Mesenchymal stem cell (in vitro differentiated cells and primary cell): ENCODE measurements around the gene SPRR2F.

ENCODE experiments used
- DNase-seq: peaks from one replicate; pipeline ENCODE4 v3.0.0-alpha.2; 2013
- H2AFZ ChIP-seq: one replicate; pipeline ENCODE4 v1.6.1; 2013; ENCODE audit warnings: low read depth, mild to moderate bottlenecking, control low read depth, inconsistent platforms, low read length, moderate library complexity
- H2AK5ac ChIP-seq: 2 replicates; pipeline ENCODE4 v1.6.1; 2013; ENCODE audit warnings: low read length, moderate library complexity, mild to moderate bottlenecking, inconsistent platforms; ENCODE audit not compliant: severe bottlenecking
- H2BK120ac ChIP-seq: one replicate; pipeline ENCODE4 v1.6.1; 2013; ENCODE audit warnings: low read depth, mild to moderate bottlenecking, inconsistent platforms, low read length, moderate library complexity
- H2BK12ac ChIP-seq, 2 experiments: one replicate each; pipeline ENCODE4 v1.6.1; 2013; ENCODE audit warnings: inconsistent platforms in 2 of 2, low read length in 2 of 2, mild to moderate bottlenecking in 2 of 2, moderate library complexity in 2 of 2, control low read depth in 1 of 2
- H2BK15ac ChIP-seq: one replicate; pipeline ENCODE4 v1.6.1; 2013; ENCODE audit warnings: mild to moderate bottlenecking, low read depth, inconsistent platforms; ENCODE audit not compliant: poor library complexity, severe bottlenecking
- H2BK5ac ChIP-seq: 2 replicates; pipeline ENCODE4 v1.6.1; 2013; ENCODE audit warnings: low read depth, mild to moderate bottlenecking, low read length, control low read depth, inconsistent platforms; ENCODE audit not compliant: poor library complexity, severe bottlenecking
- H3K14ac ChIP-seq, 2 experiments: one replicate each; pipeline ENCODE4 v1.6.1; 2013; ENCODE audit warnings: inconsistent platforms in 2 of 2, low read length in 2 of 2, control low read depth in 1 of 2, mild to moderate bottlenecking in 1 of 2, moderate library complexity in 1 of 2
- H3K18ac ChIP-seq, 2 experiments: one replicate each; pipeline ENCODE4 v1.6.1; 2013; ENCODE audit warnings: inconsistent platforms in 2 of 2, low read length in 2 of 2, control low read depth in 1 of 2, low read depth in 1 of 2, mild to moderate bottlenecking in 1 of 2
- H3K23ac ChIP-seq, 2 experiments: one replicate each; pipeline ENCODE4 v1.6.1; 2013; ENCODE audit warnings: inconsistent platforms in 2 of 2, low read length in 2 of 2, mild to moderate bottlenecking in 2 of 2, moderate library complexity in 2 of 2, control low read depth in 1 of 2
- H3K27ac ChIP-seq: 2 replicates; pipeline ENCODE4 v1.5.1; 2013; ENCODE audit warnings: mild to moderate bottlenecking, moderate library complexity, low read length, control low read depth, inconsistent platforms; ENCODE audit not compliant: poor library complexity, severe bottlenecking
- H3K27me3 ChIP-seq, 2 experiments: 2 replicates each; pipeline versions ENCODE4 v1.6.1 to v1.7.0; 2013; ENCODE audit warnings: low read length in 2 of 2, mild to moderate bottlenecking in 2 of 2, moderate library complexity in 2 of 2, control low read depth in 1 of 2, inconsistent platforms in 1 of 2; ENCODE audit not compliant: control insufficient read depth in 1 of 2, insufficient read depth in 1 of 2
- H3K36me3 ChIP-seq, 2 experiments: 2 replicates each; pipeline versions ENCODE4 v1.6.1 to v1.7.0; 2013; ENCODE audit warnings: low read length in 2 of 2, control low read depth in 1 of 2, inconsistent platforms in 1 of 2, low read depth in 1 of 2, mild to moderate bottlenecking in 1 of 2; ENCODE audit not compliant: insufficient read depth in 2 of 2, control insufficient read depth in 1 of 2
- H3K4ac ChIP-seq, 2 experiments: one replicate each; pipeline ENCODE4 v1.6.1; 2013; ENCODE audit warnings: inconsistent platforms in 2 of 2, low read length in 2 of 2, mild to moderate bottlenecking in 2 of 2, moderate library complexity in 2 of 2, control low read depth in 1 of 2, low read depth in 1 of 2
- H3K4me1 ChIP-seq: 2 replicates; pipeline ENCODE4 v1.6.1; 2013; ENCODE audit warnings: low read depth, low read length, control low read depth; ENCODE audit not compliant: control insufficient read depth, insufficient read depth
- H3K4me2 ChIP-seq: 2 replicates; pipeline ENCODE4 v1.6.1; 2013; ENCODE audit warnings: low read length, mild to moderate bottlenecking, inconsistent platforms; ENCODE audit not compliant: poor library complexity, severe bottlenecking
- H3K4me3 ChIP-seq, 2 experiments: 2 replicates each; pipeline versions ENCODE4 v1.5.1 to v1.7.0; 2013; ENCODE audit warnings: low read length in 2 of 2, mild to moderate bottlenecking in 2 of 2, control low read depth in 1 of 2, low read depth in 1 of 2; ENCODE audit not compliant: insufficient read depth in 1 of 2
- H3K79me1 ChIP-seq: replicated peaks from 2 replicates; pipeline ENCODE4 v1.6.1; 2013; ENCODE audit warnings: mild to moderate bottlenecking, control low read depth, low read length, inconsistent platforms; ENCODE audit not compliant: poor library complexity, severe bottlenecking
- H3K9ac ChIP-seq: 2 replicates; pipeline ENCODE4 v1.7.0; 2013; ENCODE audit warnings: mild to moderate bottlenecking, low read length, moderate library complexity
- H3K9me3 ChIP-seq: 2 replicates; pipeline ENCODE4 v1.7.0; 2013; ENCODE audit warnings: mild to moderate bottlenecking, low read length; ENCODE audit not compliant: control insufficient read depth
- H4K8ac ChIP-seq: one replicate; pipeline ENCODE4 v1.6.1; 2013; ENCODE audit warnings: inconsistent platforms, mild to moderate bottlenecking, low read length, moderate library complexity
- H4K91ac ChIP-seq: one replicate; pipeline ENCODE4 v1.6.1; 2013; ENCODE audit warnings: mild to moderate bottlenecking, low read length, inconsistent platforms
- WGBS: methylation state at CpG from one replicate; pipeline ENCODE4 v1.1.7; 2013; ENCODE audit warnings: mixed read lengths; 5-methylcytosine and 5-hydroxymethylcytosine counted together

SPRR2F gene

GRCh38 chr1:153094426-153094825, 18.9 kb downstream of the SPRR2F start, which contains the start of gene SPRR2E:
Gene SPRR2E, minus strand, starts transcription at chr1:153094526. Its CDS starts 775 bp downstream, at chr1:153093751.
- Histone ChIP-seq H3K9ac (no peak within 1 kb of the TSS), H2BK5ac (no peak within 1 kb of the TSS), H2BK15ac (no peak within 1 kb of the TSS)

GRCh38 chr1:153087652-153088051, 25.7 kb downstream of the SPRR2F start:
- Histone ChIP-seq H3K4me1 (no peaks in the 10 kb centered on the region), H2AFZ (no peak overlapping the region), H2BK15ac (no peak overlapping the region), H3K79me1 (no peaks in the 10 kb centered on the region), H3K9ac (no peak overlapping the region), H3K4ac (no peak overlapping the region), H2BK5ac (no peak overlapping the region), H3K4me3 (no peak overlapping the region), H2AK5ac (no peak overlapping the region), H3K27ac (no peak overlapping the region), H3K14ac (no peak overlapping the region), H2BK12ac (no peak overlapping the region), H3K27me3 (no peaks in the 10 kb centered on the region), H3K18ac (no peak overlapping the region), H4K8ac (no peak overlapping the region), H3K4me2 (no peak overlapping the region), H3K36me3 (no peaks in the 10 kb centered on the region), H4K91ac (no peak overlapping the region), H3K23ac (no peak overlapping the region), H2BK120ac (no peak overlapping the region), H3K9me3 (no peaks in the 10 kb centered on the region)
- WGBS = 88% methylated on average over 1 of the region's 1 CpG
- no peak for DNase-seq

More at GRCh38 chr1:153094426-153094825, 18.9 kb downstream of the SPRR2F start, which contains the start of gene SPRR2E:
- no peak within 1 kb of the TSS for H2BK12ac ChIP-seq
- no peaks in the 10 kb centered on the region for H3K4me1 ChIP-seq
- H3K79me1 ChIP-seq = no peaks in the 10 kb centered on the region
- H3K4me2 ChIP-seq = no peak within 1 kb of the TSS
- H2AFZ ChIP-seq = no peak within 1 kb of the TSS
- no peak within 1 kb of the TSS for H2BK120ac ChIP-seq
- no peaks in the 10 kb centered on the region for H3K36me3 ChIP-seq
- H3K4me3 ChIP-seq = no peak within 1 kb of the TSS
- H3K14ac ChIP-seq = no peak within 1 kb of the TSS
- no peak within 1 kb of the TSS for H3K18ac ChIP-seq
- no peak within 1 kb of the TSS for H3K27ac ChIP-seq
- no peaks in the 10 kb centered on the region for H3K27me3 ChIP-seq
- H2AK5ac ChIP-seq = no peak within 1 kb of the TSS
- no peak within 1 kb of the TSS for H3K4ac ChIP-seq
- no peaks in the 10 kb centered on the region for H3K9me3 ChIP-seq
- H4K8ac ChIP-seq = no peak within 1 kb of the TSS
- no peak within 1 kb of the TSS for H4K91ac ChIP-seq
- DNase-seq = no peak
- no peak within 1 kb of the TSS for H3K23ac ChIP-seq

- Histone ChIP-seq H3K4ac (no peak overlapping the region), H2BK5ac (no peak overlapping the region), H3K27me3 (no peaks in the 10 kb centered on the region), H3K14ac (no peak overlapping the region), H2BK15ac (no peak overlapping the region), H3K23ac (no peak overlapping the region), H4K8ac (no peak overlapping the region), H2BK12ac (no peak overlapping the region), H3K79me1 (no peaks in the 10 kb centered on the region), H3K18ac (no peak overlapping the region), H3K9me3 (peaks cover 5% of the 10 kb centered on the region), H2AK5ac (no peak overlapping the region), H3K4me3 (no peak overlapping the region), H3K4me1 (no peaks in the 10 kb centered on the region), H2AFZ (no peak overlapping the region), H3K9ac (no peak overlapping the region), H3K27ac (no peak overlapping the region), H2BK120ac (no peak overlapping the region), H3K4me2 (no peak overlapping the region), H4K91ac (no peak overlapping the region), H3K36me3 (no peaks in the 10 kb centered on the region)
- 100% methylated on average over 1 of the region's 3 CpGs for WGBS
- no peak for DNase-seq
These were observed 31.6 kb downstream of the SPRR2F start for GRCh38 chr1:153081736-153082135.

GRCh38 chr1:153072806-153073726, 40.2 kb downstream of the SPRR2F start:
- Histone ChIP-seq H3K27ac (no peak overlapping the region), H3K23ac (no peak overlapping the region), H4K91ac (no peak overlapping the region), H3K4me1 (no peaks in the 10 kb centered on the region), H3K14ac (no peak overlapping the region), H2BK12ac (no peak overlapping the region), H3K4me3 (no peak overlapping the region), H2BK5ac (no peak overlapping the region), H2BK15ac (no peak overlapping the region), H3K79me1 (no peaks in the 10 kb centered on the region), H3K9me3 (no peaks in the 10 kb centered on the region), H2BK120ac (no peak overlapping the region), H3K27me3 (no peaks in the 10 kb centered on the region), H3K36me3 (no peaks in the 10 kb centered on the region), H4K8ac (no peak overlapping the region), H2AK5ac (no peak overlapping the region), H3K4ac (no peak overlapping the region), H2AFZ (no peak overlapping the region), H3K9ac (no peak overlapping the region), H3K18ac (no peak overlapping the region), H3K4me2 (no peak overlapping the region)
- no peak for DNase-seq
- WGBS = 38% methylated on average over 3 of the region's 5 CpGs
